Panc1 (cell line): Measurements from ENCODE around the gene BTG4. TPM values are rescaled to one million over a fixed set of nuclear protein-coding genes. Genes with fewer than 3 reads are reported as not detected.

Experiments
- ATAC-seq: fragments of 200-7000 bp; cut with Tn5 transposase; 2 replicates; pipeline ENCODE4 v1.9.1; 2020; ENCODE audit warnings: mild to moderate bottlenecking, moderate library complexity
- Bru-seq: library from RNA; stranded (reverse); fragments of 400-500 nt; gene quantifications from one replicate; lab custom pipeline; 2021; lab: Mats Ljungman, UMichigan
- BruChase-seq, 2 experiments: library from RNA; stranded (reverse); fragments of 400-500 nt; gene quantifications; one replicate each; lab custom pipeline; 2021; lab: Mats Ljungman, UMichigan
- BruUV-seq: library from RNA; stranded (reverse); fragments of 400-500 nt; replicated peaks from 2 replicates; lab custom pipeline; 2021; lab: Mats Ljungman, UMichigan
- CTCF ChIA-PET: fragments of 300-600 bp; sonication (Branson Sonifier 250); formaldehyde crosslinking; loops from one replicate; lab custom pipeline; 2022; ENCODE audit warnings: antibody characterized with exemption; lab: Charles Lee
- POLR2A ChIA-PET: fragments of 300-600 bp; sonication (Branson Sonifier 250); formaldehyde crosslinking; loops from one replicate; lab custom pipeline; 2022; ENCODE audit warnings: antibody characterized with exemption; lab: Charles Lee
- DNase-seq: peaks from one replicate; pipeline ENCODE4 v3.0.0-alpha.2; 2010; ENCODE audit warnings: low read depth, low spot score
- H3K27ac ChIP-seq: 2 replicates; pipeline ENCODE4 v1.5.1; 2011; ENCODE audit warnings: mild to moderate bottlenecking, low read length, inconsistent platforms
- H3K27me3 ChIP-seq: fragments of 200-500 bp; sonication (Bioruptor generic); 2 replicates; pipeline ENCODE4 v1.6.0; 2014; ENCODE audit warnings: low read length, inconsistent platforms; ENCODE audit not compliant: control insufficient read depth, insufficient read depth
- H3K36me3 ChIP-seq: fragments of 200-500 bp; sonication (Bioruptor generic); 2 replicates; pipeline ENCODE4 v1.5.1; 2014; ENCODE audit warnings: inconsistent platforms, mild to moderate bottlenecking, low read length, moderate library complexity; ENCODE audit not compliant: control insufficient read depth, insufficient read depth
- H3K4me1 ChIP-seq: 2 replicates; pipeline ENCODE4 v1.5.1; 2011; ENCODE audit warnings: inconsistent platforms, mild to moderate bottlenecking, low read length, moderate library complexity; ENCODE audit not compliant: control insufficient read depth, insufficient read depth
- H3K4me3 ChIP-seq, 2 experiments: 2 replicates each; pipeline ENCODE4 v1.5.1; 2011 to 2012; ENCODE audit warnings: low read depth in 2 of 2, low read length in 2 of 2, mild to moderate bottlenecking in 2 of 2, inconsistent platforms in 1 of 2, moderate library complexity in 1 of 2
- H3K9me3 ChIP-seq: fragments of 200-500 bp; sonication (Bioruptor generic); 2 replicates; pipeline ENCODE4 v1.5.1; 2014; ENCODE audit warnings: low read depth, mild to moderate bottlenecking, inconsistent platforms, low read length, moderate library complexity; ENCODE audit not compliant: control insufficient read depth, insufficient read depth
- POLR2AphosphoS5 ChIP-seq: IDR thresholded peaks from 2 replicates; pipeline ENCODE4 v1.6.1; 2012; ENCODE audit warnings: mild to moderate bottlenecking, low read depth, low read length, moderate library complexity
- REST ChIP-seq, 2 experiments: IDR thresholded peaks; 2 replicates each; pipeline ENCODE4 v1.6.1; 2011 to 2012; ENCODE audit warnings: low read depth in 2 of 2, control low read depth in 1 of 2, low read length in 1 of 2, mild to moderate bottlenecking in 1 of 2, moderate library complexity in 1 of 2; ENCODE audit not compliant: insufficient read depth in 1 of 2
- SIN3A ChIP-seq: IDR thresholded peaks from 2 replicates; pipeline ENCODE4 v1.6.1; 2012; ENCODE audit warnings: low read depth, mild to moderate bottlenecking, low read length, moderate library complexity, borderline replicate concordance; ENCODE audit not compliant: insufficient read depth
- TCF7L2 ChIP-seq: IDR thresholded peaks from 2 replicates; pipeline ENCODE4 v1.6.1; 2011; ENCODE audit warnings: mild to moderate bottlenecking, low read depth, low read length, inconsistent platforms
- in situ Hi-C: cut with HindIII; loops from 2 replicates; pipeline ENCODE4 v1.10.0; 2016; ENCODE audit warnings: low sequenced_read_pairs, low pct_unique_long_range_greater_than_20kb
- intact Hi-C: fragments of 100-400 bp; cut with micrococcal nuclease; formaldehyde crosslinking; loops from one replicate; pipeline ENCODE4 v1.10.0; 2022; ENCODE audit not compliant: unreplicated experiment
- long read RNA-seq: library from polyadenylated mRNA; unstranded; transcript quantifications from one replicate; pipeline ENCODE4 v2.0.0, GENCODE V29; 2021; ENCODE audit not compliant: unreplicated experiment
- polyA plus RNA-seq: library from polyadenylated mRNA; unstranded; fragments of >200 nt; gene quantifications from one replicate; pipeline ENCODE4 v1.2.1, GENCODE V29; 2012; ENCODE audit warnings: missing spikeins; ENCODE audit not compliant: insufficient read length
- total RNA-seq: library from RNA; stranded (reverse); gene quantifications from one replicate; pipeline ENCODE4 v1.2.1, GENCODE V29; 2021; ENCODE audit not compliant: unreplicated experiment
- TF ChIP-seq, protein P1 (sequence below): fragments of 450-650 bp; IDR thresholded peaks from 2 replicates; pipeline ENCODE4 v1.5.1; 2017; ENCODE audit warnings: mild to moderate bottlenecking

BTG4 gene
- total RNA-seq (not detected), Bru-seq, nascent RNA (percentile 12 among the genes with signal in this experiment), BruChase-seq, experiment 1, labeled RNA remaining after a 2-hour chase (percentile 4 among the genes with signal in this experiment), BruChase-seq, experiment 2, labeled RNA remaining after a 6-hour chase (percentile 9 among the genes with signal in this experiment)
- polyA plus RNA-seq = not detected
- long read RNA-seq = 0 reads

DNA sequence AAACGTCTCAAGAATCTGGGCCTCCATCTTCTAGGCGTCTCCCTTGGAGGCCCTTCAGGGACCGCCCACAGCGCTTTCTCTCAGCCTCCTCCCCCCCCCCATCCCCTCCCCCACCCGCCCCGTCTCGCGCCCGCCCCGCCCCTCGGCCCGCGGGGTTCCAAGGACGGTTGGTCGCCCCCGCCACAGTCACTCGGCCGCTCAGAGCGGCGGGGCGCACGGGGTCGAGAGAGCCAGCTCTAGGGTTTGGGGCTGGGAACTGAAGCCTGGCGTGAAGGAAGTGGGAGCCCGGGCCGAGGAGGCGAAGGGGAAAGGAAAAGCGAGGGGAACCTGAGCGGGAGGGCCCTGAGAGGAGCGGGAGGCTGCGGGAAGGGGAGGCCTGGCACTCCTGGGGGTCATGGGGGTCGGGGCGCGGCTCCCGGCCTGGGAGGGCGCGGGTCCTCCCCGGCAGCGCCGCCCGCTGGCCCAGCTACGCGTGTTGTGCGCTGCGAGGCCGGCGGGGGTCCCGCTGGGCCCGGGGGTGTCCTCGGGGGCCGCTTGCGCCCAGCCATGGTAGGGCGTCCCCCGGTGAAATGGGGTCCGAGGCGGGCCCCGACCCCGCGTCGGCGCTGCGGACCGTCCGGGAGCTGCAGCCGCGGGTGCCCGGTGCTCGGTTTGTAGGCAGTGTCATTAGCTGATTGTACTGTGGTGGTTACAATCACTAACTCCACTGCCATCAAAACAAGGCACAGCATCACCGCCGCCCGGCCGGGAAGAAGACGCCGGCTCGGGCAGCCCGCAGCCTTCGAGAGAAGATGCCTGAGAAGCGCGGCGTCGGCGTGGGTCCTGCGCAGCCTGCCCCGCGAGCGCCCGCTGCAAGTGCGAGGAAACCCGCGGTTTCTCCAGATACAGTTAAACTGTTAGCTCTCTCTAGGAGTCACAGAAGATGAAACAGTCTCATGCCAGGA, at the start of gene BTG4:
TSS of gene BTG4 (minus strand) at position 91 of the 944 bp plus-strand sequence. CDS start 13,610 bp downstream, outside the sequence.
- Histone ChIP-seq H3K27ac (no peak within 1 kb of the TSS), H3K36me3 (no peaks in the 10 kb centered on the region), H3K4me1 (no peaks in the 10 kb centered on the region), H3K9me3 (no peaks in the 10 kb centered on the region), H3K4me3 (peak within 1 kb of the TSS; percentile 43 to 49), H3K27me3 (peaks cover 11% of the 10 kb centered on the region)
- ChIA-PET POLR2A (interaction anchor here (0.5 kb wide), 1 partner anchor 356 kb away, joined by 4 read pairs; no protein-coding TSS in a partner anchor), CTCF (no interaction called here)
- intact Hi-C loops (no loop called here), in situ Hi-C loops (no loop called here)
- DNase-seq (no peak), ATAC-seq (peak; percentile 82)
- TF ChIP-seq, protein P1, sequence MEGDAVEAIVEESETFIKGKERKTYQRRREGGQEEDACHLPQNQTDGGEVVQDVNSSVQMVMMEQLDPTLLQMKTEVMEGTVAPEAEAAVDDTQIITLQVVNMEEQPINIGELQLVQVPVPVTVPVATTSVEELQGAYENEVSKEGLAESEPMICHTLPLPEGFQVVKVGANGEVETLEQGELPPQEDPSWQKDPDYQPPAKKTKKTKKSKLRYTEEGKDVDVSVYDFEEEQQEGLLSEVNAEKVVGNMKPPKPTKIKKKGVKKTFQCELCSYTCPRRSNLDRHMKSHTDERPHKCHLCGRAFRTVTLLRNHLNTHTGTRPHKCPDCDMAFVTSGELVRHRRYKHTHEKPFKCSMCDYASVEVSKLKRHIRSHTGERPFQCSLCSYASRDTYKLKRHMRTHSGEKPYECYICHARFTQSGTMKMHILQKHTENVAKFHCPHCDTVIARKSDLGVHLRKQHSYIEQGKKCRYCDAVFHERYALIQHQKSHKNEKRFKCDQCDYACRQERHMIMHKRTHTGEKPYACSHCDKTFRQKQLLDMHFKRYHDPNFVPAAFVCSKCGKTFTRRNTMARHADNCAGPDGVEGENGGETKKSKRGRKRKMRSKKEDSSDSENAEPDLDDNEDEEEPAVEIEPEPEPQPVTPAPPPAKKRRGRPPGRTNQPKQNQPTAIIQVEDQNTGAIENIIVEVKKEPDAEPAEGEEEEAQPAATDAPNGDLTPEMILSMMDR = peak; percentile 76
- TF ChIP-seq TCF7L2 (no peak), POLR2AphosphoS5 (no peak), SIN3A (no peak), REST (IDR thresholded peaks at IDR 0.05; ENCODE audit: insufficient read depth in 1 of 2, low read depth in 2 of 2, low read length in 1 of 2) (no peak)
- BruUV-seq = no TSS peak

DNA sequence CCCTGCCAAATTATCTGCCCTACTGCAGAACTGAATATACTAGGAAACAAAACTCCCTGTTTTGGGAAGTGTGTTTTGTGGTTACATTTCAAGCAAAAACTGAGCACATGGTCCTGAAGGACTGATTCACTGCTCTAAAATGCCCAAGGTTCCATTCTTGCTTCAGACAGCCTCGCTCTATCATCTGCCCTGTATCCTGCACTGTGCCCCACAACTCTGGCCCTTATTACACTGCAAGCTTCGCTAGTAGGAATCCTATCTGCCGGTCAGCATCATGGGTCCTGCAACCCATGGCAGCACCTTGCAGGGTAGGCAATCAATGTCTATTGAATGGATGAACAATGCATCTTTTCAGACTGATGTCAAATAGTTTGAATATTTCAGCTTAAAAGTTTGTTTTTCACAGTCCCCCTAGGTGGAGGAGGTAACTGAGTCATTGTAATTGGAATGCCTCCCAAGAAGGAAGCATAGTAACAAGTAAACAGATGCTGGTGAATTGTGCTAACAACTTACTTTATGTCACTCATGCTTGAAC, 49.7 kb upstream of the BTG4 start:
- intact Hi-C loops = no loop called here
- Histone ChIP-seq H3K4me3 (no peak overlapping the region), H3K36me3 (no peaks in the 10 kb centered on the region), H3K4me1 (no peaks in the 10 kb centered on the region; the same call in 1 of the 2 replicates), H3K27ac (no peak overlapping the region), H3K9me3 (no peaks in the 10 kb centered on the region), H3K27me3 (no peaks in the 10 kb centered on the region)
- ChIA-PET CTCF (no interaction called here), POLR2A (no interaction called here)
- TF ChIP-seq REST (IDR thresholded peaks at IDR 0.05; ENCODE audit: insufficient read depth in 1 of 2, low read depth in 2 of 2, low read length in 1 of 2) = no peak
- TF ChIP-seq, protein P1 = no peak
- TF ChIP-seq TCF7L2 = no peak
- in situ Hi-C loops = no loop called here
- ATAC-seq (peak; percentile 85), DNase-seq (peak; percentile 39)
- no TSS peak for BruUV-seq
